Fibroblast of skin of abdomen (primary cell): Measurements from ENCODE around the gene UGT1A3.

Experiments used
- DNase-seq: peaks from one replicate; pipeline ENCODE4 v3.0.0-alpha.2; 2013

UGT1A3 gene

GRCh38 chr2:233798335-233799086 lies 69.7 kb downstream of the UGT1A3 start:
- DNase-seq: no peak

GRCh38 chr2:233799087-233799665 lies 70.3 kb downstream of the UGT1A3 start:
- DNase-seq: no peak

GRCh38 chr2:233799716-233800115 lies 70.9 kb downstream of the UGT1A3 start:
- DNase-seq: no peak

GRCh38 chr2:233800208-233800607 lies 71.4 kb downstream of the UGT1A3 start:
- DNase-seq: no peak

GRCh38 chr2:233801357-233802131 lies 72.7 kb downstream of the UGT1A3 start:
- DNase-seq: no peak

GRCh38 chr2:233802132-233802815 lies 73.4 kb downstream of the UGT1A3 start:
- DNase-seq: no peak

- DNase-seq: no peak
Measured at GRCh38 chr2:233803292-233803911, 74.6 kb downstream of the UGT1A3 start.

- no peak for DNase-seq
Measured at GRCh38 chr2:233803994-233804393, 75.2 kb downstream of the UGT1A3 start.

- DNase-seq: no peak
Measured at GRCh38 chr2:233807215-233807865, 78.5 kb downstream of the UGT1A3 start.

GRCh38 chr2:233807966-233808935 lies 79.4 kb downstream of the UGT1A3 start:
- no peak for DNase-seq

- no peak for DNase-seq
Measured at GRCh38 chr2:233810385-233810784, 81.5 kb downstream of the UGT1A3 start.

GRCh38 chr2:233811087-233811486 lies 82.2 kb downstream of the UGT1A3 start:
- DNase-seq: no peak

GRCh38 chr2:233811732-233812131 lies 82.9 kb downstream of the UGT1A3 start:
- no peak for DNase-seq

GRCh38 chr2:233813236-233814055 lies 84.6 kb downstream of the UGT1A3 start:
- no peak for DNase-seq

- no peak for DNase-seq
Measured at GRCh38 chr2:233814056-233814835, 85.4 kb downstream of the UGT1A3 start.

GRCh38 chr2:233815861-233816260 lies 87.0 kb downstream of the UGT1A3 start:
- no peak for DNase-seq

GRCh38 chr2:233816334-233816733 lies 87.5 kb downstream of the UGT1A3 start:
- no peak for DNase-seq

- DNase-seq: no peak
Measured at GRCh38 chr2:233816771-233817170, 87.9 kb downstream of the UGT1A3 start.

GRCh38 chr2:233817361-233817911 lies 88.6 kb downstream of the UGT1A3 start:
- DNase-seq: no peak
